Measurements from ENCODE around the gene UBAC1. TPM values are rescaled to one million over a fixed set of nuclear protein-coding genes. Genes with fewer than 3 reads are reported as not detected.

The UBAC1 gene
- total RNA-seq, 4 donors from 2014 or later = 89.3 to 99.3 (median 96.9) TPM

DNA sequence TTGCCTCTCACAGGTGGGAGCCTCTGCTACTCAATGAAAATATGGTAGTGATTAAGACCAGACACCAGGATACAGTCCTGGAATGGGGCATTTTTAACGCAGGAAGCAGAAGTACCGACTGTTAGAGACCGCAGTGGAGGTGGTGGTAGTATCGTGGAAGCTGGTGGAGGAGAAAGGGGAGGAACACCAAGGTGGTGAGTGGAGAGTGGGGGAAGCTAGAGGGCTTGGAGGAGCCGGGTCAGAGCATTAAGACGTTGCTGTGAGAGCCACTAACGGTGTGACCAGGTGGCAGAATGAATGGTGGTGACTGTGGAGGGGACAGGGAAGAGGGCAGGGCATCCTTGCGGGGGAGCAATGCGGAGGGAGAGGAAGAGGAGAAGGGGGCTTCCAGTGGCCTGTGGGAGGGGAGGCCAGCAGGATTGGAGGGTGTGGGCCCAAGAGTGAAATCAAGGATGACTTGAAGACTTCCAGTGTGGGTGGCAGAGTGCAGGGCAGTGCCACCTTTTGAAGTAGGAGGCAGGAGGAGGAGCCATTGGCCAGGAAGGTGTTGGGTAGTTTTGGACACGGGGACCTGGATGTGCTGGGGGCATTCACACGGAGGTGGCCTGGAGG lies 1.6 kb upstream of the UBAC1 start:
- intact Hi-C loops (cut with DNase I; ENCODE audit: low total_unique reads) = no loop called here
- H3K4me3 ChIP-seq (ENCODE audit: low read depth, poor library complexity, severe bottlenecking) = no peak overlapping the region
- TF ChIP-seq POLR2A (IDR thresholded peaks at IDR 0.05) = no peak
- TF ChIP-seq, protein P1, sequence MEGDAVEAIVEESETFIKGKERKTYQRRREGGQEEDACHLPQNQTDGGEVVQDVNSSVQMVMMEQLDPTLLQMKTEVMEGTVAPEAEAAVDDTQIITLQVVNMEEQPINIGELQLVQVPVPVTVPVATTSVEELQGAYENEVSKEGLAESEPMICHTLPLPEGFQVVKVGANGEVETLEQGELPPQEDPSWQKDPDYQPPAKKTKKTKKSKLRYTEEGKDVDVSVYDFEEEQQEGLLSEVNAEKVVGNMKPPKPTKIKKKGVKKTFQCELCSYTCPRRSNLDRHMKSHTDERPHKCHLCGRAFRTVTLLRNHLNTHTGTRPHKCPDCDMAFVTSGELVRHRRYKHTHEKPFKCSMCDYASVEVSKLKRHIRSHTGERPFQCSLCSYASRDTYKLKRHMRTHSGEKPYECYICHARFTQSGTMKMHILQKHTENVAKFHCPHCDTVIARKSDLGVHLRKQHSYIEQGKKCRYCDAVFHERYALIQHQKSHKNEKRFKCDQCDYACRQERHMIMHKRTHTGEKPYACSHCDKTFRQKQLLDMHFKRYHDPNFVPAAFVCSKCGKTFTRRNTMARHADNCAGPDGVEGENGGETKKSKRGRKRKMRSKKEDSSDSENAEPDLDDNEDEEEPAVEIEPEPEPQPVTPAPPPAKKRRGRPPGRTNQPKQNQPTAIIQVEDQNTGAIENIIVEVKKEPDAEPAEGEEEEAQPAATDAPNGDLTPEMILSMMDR (IDR thresholded peaks at IDR 0.05) = no peak
- WGBS, 2 donors = 57 to 62% methylated on average over 11 of the region's 11 CpGs
- DNase-seq (ENCODE audit: low spot score in 2 of 2) = no peak

DNA sequence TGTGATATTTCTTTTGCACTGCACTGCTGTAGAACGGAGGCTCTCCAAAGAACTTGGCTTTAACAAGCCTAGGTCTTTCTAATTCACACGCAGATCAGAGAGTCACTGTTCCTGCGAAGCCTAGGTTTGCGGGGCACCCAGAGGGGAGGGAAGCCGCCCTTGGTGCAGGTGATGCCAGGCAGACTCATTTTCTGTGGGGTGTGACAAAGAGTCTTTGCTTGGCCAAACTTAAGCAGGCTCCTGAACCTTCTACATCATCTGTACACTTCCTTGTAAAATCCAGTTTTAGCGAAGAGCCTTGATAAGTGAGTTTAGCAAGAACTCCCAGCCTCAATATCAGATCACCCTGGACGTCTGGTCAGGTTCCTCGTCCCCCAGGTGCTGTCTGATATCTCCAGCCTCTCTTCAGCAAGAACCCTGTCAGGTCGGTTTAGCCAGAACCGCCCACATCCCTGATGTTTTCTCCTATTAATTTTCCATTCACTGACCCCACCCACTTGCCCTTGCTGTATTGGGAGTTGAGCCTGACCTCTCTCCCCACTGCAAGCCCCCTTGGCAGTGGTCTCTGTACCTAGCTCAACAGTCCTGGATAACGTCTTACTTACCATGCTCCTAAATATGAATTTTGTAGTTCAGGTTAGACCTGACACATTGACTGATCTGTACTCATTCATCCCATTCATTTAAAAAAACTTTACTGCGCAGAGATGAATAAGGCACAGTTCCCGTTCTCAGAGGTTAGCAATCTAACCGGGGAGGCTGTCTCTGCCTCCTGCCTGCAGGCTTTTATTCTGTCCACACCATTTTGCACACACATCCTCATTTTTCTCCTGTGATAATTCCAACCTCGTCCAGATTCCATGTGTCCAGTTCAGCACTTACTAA lies 880 bp upstream of the UBAC1 start:
- no peak overlapping the region for H3K4me3 ChIP-seq (ENCODE audit: low read depth, poor library complexity, severe bottlenecking)
- 31 to 35% methylated on average over 15 of the region's 15 CpGs for WGBS, 2 donors

DNA sequence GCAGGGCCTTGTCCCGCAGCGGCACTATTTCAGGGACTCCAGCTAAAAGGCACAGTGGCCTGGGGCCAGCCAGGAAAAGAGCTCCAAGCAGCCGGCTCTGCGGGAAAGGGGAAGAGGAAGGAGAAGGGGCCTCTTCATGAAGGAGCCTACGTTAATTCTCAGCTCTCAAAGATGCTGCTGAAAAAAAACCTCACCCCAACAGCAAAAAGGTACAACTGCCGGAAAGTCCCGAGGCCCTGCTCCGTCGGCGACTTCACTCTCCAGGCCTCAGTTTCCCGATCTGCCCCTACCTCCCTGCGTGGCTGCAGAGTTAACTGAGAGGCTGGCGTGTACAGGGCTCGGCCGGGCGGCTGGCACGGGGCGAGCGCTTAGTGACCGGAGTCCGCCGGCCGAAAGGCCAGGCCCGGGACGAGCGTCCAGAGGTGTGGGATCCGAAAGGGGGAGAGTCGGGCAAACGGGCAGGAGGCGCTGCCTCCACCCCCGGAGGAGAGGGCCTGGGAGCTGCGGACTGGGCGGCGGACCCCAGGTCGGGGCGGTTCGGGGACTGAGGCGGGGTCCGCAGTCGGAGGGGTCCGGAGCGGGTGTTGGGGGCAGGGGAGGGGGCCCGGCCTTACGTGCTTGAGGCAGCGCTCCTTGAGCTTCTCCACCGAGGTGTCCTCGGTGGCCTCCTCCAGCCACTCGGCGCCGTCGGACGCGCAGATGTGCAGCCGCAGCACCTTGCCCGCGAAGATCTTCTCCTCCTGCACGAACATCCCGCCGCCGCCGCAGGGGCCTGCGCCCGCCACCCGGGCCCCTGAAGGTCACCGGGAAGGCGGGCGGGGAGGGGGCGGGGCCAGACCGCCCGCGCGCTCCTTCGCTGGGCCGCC lies 529 bp downstream of the UBAC1 start:
- TF ChIP-seq, protein P1 (IDR thresholded peaks at IDR 0.05) = no peak
- TF ChIP-seq POLR2A (IDR thresholded peaks at IDR 0.05) = no peak
- 0 to 1% methylated on average over 32 to 60 of the region's 74 CpGs for WGBS, 2 donors
- peak overlapping the region; percentile 73 for H3K4me3 ChIP-seq (ENCODE audit: low read depth, poor library complexity, severe bottlenecking)
- no peak for DNase-seq (ENCODE audit: low spot score in 2 of 2)
- intact Hi-C loops (cut with DNase I; ENCODE audit: low total_unique reads) = no loop called here

More for the DNA sequence above, 880 bp upstream of the UBAC1 start:
- intact Hi-C loops (cut with DNase I; ENCODE audit: low total_unique reads) = no loop called here
- DNase-seq (ENCODE audit: low spot score in 2 of 2) = no peak
- no peak for TF ChIP-seq POLR2A (IDR thresholded peaks at IDR 0.05)
- TF ChIP-seq, protein P1 (IDR thresholded peaks at IDR 0.05) = no peak

DNA sequence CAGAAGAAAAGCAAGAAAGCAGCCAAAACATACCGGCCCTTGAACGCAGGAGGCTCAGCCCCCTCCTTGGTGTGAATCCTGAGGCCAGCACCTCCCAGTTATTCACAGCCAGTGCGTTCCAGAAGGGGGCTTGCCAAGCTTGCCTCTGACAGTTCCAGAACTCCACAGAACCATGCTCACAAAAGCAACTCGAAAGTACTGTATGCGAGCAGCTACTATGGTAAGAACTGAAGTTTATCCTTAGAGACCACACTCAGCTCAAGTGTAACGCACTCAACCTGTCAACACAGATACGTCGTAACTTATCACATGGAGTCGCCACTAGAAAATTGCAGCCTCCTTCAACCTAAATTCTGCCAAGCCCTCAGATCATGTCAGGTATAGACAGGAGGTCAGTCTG lies 1.4 kb downstream of the UBAC1 start:
- no peak overlapping the region for H3K4me3 ChIP-seq (ENCODE audit: low read depth, poor library complexity, severe bottlenecking)
- intact Hi-C loops (cut with DNase I; ENCODE audit: low total_unique reads) = no loop called here
- no peak for DNase-seq (ENCODE audit: low spot score in 2 of 2)
- WGBS, 2 donors = 30 to 38% methylated on average over 9 of the region's 9 CpGs
- TF ChIP-seq POLR2A (IDR thresholded peaks at IDR 0.05) = no peak
- TF ChIP-seq, protein P1 (IDR thresholded peaks at IDR 0.05) = no peak

DNA sequence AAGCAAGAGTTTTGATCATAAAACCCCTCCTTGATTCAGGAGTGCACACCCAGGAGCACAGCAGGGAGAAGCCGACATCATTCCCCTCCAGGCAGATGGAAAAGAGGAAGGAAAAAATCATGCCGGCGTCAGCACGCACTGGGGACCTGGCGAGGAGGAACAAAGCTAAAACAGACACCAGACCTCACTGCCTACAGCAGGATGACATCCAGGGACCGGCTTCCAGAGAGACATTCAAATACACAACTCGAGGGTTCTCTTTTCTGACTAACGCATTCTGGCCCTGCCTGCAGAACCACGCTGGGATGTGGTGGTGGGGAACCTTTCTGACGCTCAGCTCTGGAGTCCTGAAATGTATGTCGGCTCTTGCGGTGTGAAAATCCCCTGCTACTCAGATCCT lies 2.7 kb downstream of the UBAC1 start:
- TF ChIP-seq, protein P1 (IDR thresholded peaks at IDR 0.05) = no peak
- no peak for TF ChIP-seq POLR2A (IDR thresholded peaks at IDR 0.05)
- no peak for DNase-seq (ENCODE audit: low spot score in 2 of 2)
- intact Hi-C loops (cut with DNase I; ENCODE audit: low total_unique reads) = no loop called here
- 61 to 67% methylated on average over 12 of the region's 12 CpGs for WGBS, 2 donors
- no peak overlapping the region for H3K4me3 ChIP-seq (ENCODE audit: low read depth, poor library complexity, severe bottlenecking)
